ENCODE measurements around the gene SMIM32. TPM values are rescaled to one million over a fixed set of nuclear protein-coding genes. Genes with fewer than 3 reads are reported as not detected.

The SMIM32 gene
- total and polyA plus RNA-seq, 2 donors from 2014 or later = 5.1 to 63.6 TPM

DNA sequence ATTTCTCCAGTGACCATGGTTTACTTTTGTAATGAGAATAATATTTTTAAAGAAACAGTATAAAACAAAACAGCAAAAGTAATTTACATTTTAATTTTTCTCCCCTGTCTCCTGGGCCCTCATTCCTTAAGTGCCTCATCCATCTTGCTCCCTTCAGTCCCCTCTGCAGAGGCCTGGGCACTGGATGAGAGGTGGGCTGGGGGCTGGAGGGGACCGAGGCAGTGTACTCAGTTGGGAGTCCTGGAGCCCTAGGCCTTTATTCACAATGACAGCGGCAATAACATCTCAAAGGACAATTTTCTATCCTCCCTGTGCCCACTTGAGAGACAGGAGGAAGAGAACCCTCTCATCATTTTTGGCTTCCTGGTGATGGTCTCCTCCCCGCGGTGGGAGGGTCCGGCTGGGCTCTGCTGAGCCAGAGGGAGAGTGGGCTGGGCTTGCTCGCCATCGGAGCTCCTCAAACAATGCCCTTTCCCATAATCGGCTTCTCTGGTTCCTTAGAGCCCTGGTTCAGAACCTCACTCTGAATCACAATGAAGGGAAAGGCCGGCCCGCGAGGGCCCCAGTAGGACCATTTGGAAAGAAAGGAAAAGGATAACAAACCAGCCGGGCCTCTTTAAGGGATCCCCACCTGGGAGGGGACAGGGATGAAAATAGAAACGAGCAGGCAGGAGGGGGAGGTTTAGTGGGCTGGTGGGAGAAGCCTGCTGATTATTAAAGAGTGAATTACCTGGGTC, 9.7 kb upstream of the SMIM32 start:
- TF ChIP-seq, protein P1, sequence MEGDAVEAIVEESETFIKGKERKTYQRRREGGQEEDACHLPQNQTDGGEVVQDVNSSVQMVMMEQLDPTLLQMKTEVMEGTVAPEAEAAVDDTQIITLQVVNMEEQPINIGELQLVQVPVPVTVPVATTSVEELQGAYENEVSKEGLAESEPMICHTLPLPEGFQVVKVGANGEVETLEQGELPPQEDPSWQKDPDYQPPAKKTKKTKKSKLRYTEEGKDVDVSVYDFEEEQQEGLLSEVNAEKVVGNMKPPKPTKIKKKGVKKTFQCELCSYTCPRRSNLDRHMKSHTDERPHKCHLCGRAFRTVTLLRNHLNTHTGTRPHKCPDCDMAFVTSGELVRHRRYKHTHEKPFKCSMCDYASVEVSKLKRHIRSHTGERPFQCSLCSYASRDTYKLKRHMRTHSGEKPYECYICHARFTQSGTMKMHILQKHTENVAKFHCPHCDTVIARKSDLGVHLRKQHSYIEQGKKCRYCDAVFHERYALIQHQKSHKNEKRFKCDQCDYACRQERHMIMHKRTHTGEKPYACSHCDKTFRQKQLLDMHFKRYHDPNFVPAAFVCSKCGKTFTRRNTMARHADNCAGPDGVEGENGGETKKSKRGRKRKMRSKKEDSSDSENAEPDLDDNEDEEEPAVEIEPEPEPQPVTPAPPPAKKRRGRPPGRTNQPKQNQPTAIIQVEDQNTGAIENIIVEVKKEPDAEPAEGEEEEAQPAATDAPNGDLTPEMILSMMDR (IDR thresholded peaks at IDR 0.05; ENCODE audit: borderline replicate concordance, extremely low read depth, insufficient read depth) = no peak
- Histone ChIP-seq H3K27ac (ENCODE audit: low read depth in 2 of 2, low read length in 2 of 2) (no peak overlapping the region), H3K4me1 (ENCODE audit: control insufficient read depth in 2 of 3, insufficient read depth in 2 of 3, low read depth in 1 of 3, low read length in 3 of 3) (peaks cover 0 to 4% (median 2%) of the 10 kb centered on the region in 3 donors), H3K9me3 (ENCODE audit: control insufficient read depth in 2 of 3, insufficient read depth in 1 of 3, low read length in 3 of 3) (no peaks in the 10 kb centered on the region), H3K36me3 (ENCODE audit: control insufficient read depth in 2 of 3, insufficient read depth in 3 of 3, low read length in 3 of 3) (no peaks in the 10 kb centered on the region), H3K27me3 (ENCODE audit: control insufficient read depth, insufficient read depth, low read length) (no peaks in the 10 kb centered on the region), H3K9ac (ENCODE audit: low read length in 3 of 3) (no peak overlapping the region), H3K4me3 (ENCODE audit: low read length in 3 of 3) (no peak overlapping the region)
- no peak for FAIRE-seq
- intact Hi-C loops (cut with DNase I) = no loop called here
- peak in 3 of 5 donors; percentile 24 to 58 (median 52) for DNase-seq

DNA sequence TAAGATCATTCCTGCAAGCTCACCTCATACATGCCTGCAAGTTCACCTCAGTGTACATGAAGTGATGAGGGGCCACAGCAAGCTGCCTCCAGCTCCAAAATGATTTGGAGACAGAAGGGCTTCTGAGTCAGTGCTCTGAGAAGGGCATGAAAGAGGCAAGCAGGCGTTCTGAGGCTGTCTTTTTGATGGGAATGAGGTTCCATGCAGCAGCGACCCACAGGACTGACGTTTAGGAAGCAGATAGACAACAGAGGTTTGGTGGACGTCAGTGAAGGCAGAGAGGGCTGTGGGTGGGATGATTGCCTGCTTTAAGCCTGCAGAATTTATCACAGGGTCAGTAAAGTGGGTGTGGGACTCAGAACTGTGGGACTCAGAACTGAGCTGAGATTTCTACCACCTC, 8.9 kb upstream of the SMIM32 start:
- intact Hi-C loops (cut with DNase I) = no loop called here
- no peaks in the 10 kb centered on the region for H3K9me3 ChIP-seq (ENCODE audit: control insufficient read depth in 2 of 3, insufficient read depth in 1 of 3, low read length in 3 of 3)
- no peak overlapping the region for H3K4me3 ChIP-seq (ENCODE audit: low read length in 3 of 3)
- H3K27ac ChIP-seq (ENCODE audit: low read depth in 2 of 2, low read length in 2 of 2) = no peak overlapping the region
- TF ChIP-seq, protein P1 (IDR thresholded peaks at IDR 0.05; ENCODE audit: borderline replicate concordance, extremely low read depth, insufficient read depth) = no peak
- H3K9ac ChIP-seq (ENCODE audit: low read length in 3 of 3) = no peak overlapping the region
- peaks cover 0 to 8% (median 5%) of the 10 kb centered on the region in 3 donors for H3K4me1 ChIP-seq (ENCODE audit: control insufficient read depth in 2 of 3, insufficient read depth in 2 of 3, low read depth in 1 of 3, low read length in 3 of 3)
- FAIRE-seq (no peak), DNase-seq (no peak)
- no peaks in the 10 kb centered on the region for H3K27me3 ChIP-seq (ENCODE audit: control insufficient read depth, insufficient read depth, low read length)
- H3K36me3 ChIP-seq (ENCODE audit: control insufficient read depth in 2 of 3, insufficient read depth in 3 of 3, low read length in 3 of 3) = no peaks in the 10 kb centered on the region

DNA sequence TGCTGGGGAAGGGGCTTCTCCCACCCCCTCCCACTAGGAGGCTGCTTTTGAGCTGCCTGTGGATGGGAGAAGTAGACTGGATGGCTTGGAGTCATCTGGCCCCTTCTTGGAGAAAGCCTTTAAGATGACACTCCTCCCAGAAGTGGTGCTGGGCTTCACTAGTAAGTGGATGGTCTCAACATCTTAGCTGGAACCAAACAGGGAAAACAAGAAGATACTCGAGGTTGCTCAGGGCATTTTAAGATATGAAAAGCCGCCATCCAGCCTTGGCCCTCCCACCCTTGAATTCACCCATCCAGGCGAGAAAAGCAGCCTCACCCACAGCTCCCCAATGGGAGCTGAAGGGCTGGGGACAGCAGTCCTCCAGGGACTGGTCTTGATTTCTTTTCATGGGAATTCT, 7.8 kb upstream of the SMIM32 start:
- H3K9ac ChIP-seq (ENCODE audit: low read length in 3 of 3) = no peak overlapping the region

More for the DNA sequence above, 7.8 kb upstream of the SMIM32 start:
- DNase-seq (no peak), FAIRE-seq (no peak)
- Histone ChIP-seq H3K4me3 (ENCODE audit: low read length in 3 of 3) (no peak overlapping the region), H3K9me3 (ENCODE audit: control insufficient read depth in 2 of 3, insufficient read depth in 1 of 3, low read length in 3 of 3) (no peaks in the 10 kb centered on the region), H3K4me1 (ENCODE audit: control insufficient read depth in 2 of 3, insufficient read depth in 2 of 3, low read depth in 1 of 3, low read length in 3 of 3) (peaks cover 0 to 9% (median 8%) of the 10 kb centered on the region in 3 donors), H3K27ac (ENCODE audit: low read depth in 2 of 2, low read length in 2 of 2) (no peak overlapping the region), H3K36me3 (ENCODE audit: control insufficient read depth in 2 of 3, insufficient read depth in 3 of 3, low read length in 3 of 3) (no peaks in the 10 kb centered on the region), H3K27me3 (ENCODE audit: control insufficient read depth, insufficient read depth, low read length) (no peaks in the 10 kb centered on the region)
- TF ChIP-seq, protein P1 (IDR thresholded peaks at IDR 0.05; ENCODE audit: borderline replicate concordance, extremely low read depth, insufficient read depth) = no peak
- intact Hi-C loops (cut with DNase I) = no loop called here

Data from kidney (tissue), 14 donors.